GM04503 (cell line): ENCODE results near the gene PSMD11.
"Not testable (repeated sequence)": the region's sequence is repeated elsewhere in the genome, so short reads cannot be mapped to it uniquely, and the experiment has no call there.

Source experiments
- DNase-seq: peaks from one replicate; pipeline ENCODE4 v3.0.0-alpha.2; 2012; ENCODE audit warnings: low read depth

PSMD11 gene

GRCh38 chr17:32514606-32515005 lies 70.3 kb downstream of the PSMD11 start:
- no peak for DNase-seq

DNA sequence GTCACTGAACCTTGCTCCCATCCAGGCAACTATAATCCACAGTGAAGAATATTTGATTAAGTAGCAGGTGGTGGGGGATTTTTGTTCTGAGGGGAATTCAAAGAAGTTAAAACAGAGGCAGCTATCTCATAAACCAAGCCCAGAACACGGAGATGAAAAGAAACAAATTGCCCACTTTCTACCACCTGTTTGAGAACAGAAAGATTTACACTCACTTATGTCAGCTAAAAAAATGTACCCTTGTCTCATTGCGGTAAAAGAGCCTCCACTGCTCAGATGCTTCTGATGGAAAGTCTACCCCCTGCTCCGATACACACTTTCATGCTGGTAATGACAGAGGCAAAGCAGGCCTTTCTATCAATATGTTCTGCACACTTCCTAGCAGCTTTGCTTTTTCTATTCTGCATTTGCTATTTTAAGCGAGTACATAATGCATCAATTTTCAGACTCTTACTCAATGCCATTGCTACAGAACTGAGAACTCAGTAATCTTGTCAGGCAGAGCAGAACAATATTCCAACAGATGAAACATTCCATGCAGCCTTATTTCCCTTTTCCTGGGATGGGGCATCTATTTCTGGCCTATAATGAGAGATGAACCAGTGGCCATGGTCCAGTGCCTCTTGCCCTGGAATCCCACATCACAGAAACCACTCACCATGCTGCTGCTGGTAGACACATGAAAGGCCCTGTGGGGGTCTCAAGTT lies 71.5 kb downstream of the PSMD11 start:
- no peak for DNase-seq

- DNase-seq, result no peak
These were observed 72.1 kb downstream of the PSMD11 start for GRCh38 chr17:32516450-32516849.

DNA sequence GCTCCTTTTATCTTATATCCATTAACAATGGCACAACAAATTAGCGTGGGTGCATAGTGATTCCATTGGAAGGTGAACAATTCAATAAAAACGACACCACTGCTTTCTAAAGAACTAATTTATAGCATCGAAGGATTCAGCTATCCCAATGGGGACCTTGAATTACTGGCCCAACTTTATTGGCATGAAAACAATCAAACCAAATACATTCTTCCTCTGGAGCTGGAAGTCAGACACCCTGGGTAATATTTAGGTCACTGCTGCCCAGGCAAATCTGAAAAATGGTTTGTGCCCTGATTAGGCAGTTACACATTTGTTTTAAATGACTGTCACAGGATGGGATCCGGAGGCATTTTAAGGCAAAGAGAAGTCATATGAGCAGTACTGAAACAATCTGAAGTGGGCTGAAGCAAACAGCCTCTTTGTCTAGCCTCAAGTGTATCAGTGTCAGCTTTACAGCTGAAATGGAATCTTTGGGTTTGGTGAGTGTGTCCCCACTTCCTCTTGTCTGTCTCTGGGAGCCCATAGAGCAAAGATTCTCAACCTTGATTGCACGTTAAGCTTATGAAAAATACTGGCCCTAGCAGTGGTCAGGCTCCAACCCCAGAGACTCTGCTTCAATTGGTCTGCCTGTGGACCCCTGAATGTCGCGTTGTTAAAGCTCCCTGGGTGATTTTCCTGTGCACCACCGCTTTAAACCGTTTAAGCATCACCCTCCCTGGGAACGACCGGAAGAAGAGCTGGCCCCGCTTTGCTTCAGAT lies 72.8 kb downstream of the PSMD11 start:
- DNase-seq, result no peak

GRCh38 chr17:32517982-32518381 lies 73.7 kb downstream of the PSMD11 start:
- DNase-seq, result no peak

- DNase-seq, result no peak
These were observed 74.4 kb downstream of the PSMD11 start for GRCh38 chr17:32518646-32519227.

GRCh38 chr17:32519228-32520103 lies 75.2 kb downstream of the PSMD11 start:
- no peak for DNase-seq

DNA sequence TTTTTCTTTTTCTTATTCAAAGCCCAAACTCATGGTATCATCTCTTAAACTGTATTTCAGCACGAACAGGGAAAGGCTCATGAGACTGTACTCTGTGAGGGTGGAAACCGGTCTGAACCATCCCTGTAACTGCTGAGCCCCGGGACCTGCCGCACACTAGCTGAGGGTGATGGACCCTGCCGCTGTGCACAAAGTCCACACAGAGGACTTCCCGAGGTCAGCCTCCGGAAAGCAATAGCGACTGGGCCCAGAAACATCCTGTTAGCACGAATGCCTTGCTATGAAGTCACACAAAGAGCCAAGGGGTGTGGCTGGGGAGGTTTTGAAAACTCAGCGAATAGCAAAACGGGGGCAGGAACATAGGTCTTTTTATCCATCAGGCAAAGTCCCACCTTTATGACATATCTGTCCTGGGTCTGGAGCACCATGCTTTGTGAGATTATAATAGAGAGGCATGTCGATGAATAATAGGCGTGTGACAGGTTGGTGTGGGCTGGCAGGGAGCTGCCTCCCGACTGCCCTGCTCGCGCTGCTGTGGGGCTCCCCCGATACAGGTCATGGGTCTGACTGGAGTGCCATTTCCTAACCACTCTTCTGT lies 75.9 kb downstream of the PSMD11 start:
- DNase-seq, result no peak

DNA sequence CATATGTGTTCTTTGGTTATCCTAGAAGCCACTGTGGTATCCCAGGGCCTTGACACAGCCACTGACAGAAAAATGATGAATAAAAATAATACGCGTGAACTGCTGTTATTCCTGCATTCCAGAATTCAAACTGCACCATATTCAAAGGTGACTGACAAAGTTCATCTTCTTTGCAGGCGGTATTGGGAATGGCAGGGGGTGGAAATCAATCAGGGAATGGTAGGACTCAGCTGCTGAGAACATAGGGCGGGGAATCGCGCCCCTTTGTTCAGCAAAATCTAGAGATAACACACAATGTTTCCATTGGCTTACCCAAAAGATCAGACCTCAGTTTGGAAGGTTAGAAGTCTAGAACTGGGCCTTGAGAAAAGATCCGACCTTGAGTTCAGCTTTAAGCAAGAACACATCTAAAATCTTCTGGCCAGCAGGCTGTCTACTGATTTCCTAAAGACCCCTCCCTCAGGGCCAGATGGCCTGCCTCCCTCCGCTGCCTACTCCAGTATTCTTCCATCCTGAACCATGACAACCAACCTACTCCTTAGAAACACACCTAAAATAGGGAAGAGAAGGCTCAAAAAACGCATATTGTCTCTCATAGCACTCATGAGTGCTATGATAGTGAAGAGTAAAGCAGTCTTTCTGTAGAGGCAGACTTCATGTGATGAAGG lies 76.6 kb downstream of the PSMD11 start:
- no peak for DNase-seq

DNA sequence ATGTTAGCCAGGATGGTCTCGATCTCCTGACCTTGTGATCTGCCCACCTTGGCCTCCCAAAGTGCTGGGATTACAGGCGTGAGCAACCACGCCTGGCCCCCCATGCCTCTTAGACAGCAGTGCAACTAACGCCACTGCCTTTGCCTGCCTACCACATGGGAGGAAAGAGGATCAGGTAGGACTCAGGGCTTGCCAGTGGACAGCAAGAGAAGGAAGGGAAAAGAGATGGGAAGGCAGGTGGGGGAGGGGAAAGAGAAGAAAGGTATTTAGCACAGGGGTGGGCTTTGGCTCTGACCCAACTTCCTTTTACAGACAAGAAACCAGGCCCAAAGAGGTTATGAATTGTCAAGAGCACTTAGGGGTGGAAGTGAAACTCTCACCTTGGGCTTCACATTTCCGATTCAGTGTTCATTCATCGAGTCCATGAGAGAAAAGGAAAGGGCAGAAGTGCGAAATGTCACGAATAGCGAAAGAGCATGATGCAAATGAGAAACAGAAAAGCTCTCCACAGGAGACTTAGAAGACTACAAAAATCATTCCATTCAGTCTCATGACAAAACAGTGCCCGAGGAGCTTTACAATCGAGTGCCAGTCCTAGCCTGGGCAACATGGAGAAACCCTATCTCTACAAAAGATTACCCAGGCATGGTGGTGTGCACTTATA lies 78.8 kb downstream of the PSMD11 start:
- DNase-seq, result no peak

DNA sequence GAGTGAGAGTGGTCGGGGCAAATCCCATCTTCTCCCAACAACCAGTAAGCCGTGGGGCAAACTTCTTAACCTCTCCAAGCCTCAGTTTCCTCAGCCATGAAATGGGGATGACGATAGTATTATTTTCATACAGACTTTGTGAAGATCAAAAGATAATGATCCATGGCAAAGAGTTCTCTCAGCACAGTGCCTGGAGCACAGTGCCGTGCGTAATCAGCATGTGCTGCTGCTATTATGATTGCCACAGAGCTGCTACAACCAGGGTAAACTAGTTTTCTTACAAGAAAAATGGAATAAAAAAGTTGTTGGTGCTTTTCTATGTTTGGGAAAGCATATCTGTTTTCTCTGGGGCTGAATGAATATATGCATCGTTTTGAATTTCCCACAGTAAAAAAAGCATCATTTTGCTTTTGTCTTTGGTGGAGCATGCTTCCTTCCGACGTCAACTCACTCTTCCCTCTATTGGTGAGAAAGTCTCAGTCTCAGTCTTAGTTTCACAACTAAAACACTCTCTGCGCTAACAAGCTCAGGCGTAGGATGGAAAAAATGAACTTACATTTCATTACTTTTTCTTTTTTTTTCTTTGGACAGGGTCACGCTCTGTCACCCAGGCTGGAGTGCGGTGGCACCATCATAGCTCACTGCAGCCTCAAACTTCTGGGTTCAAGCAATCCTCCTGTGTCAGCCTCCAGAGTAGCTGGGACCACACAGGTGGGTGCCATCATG lies 79.7 kb downstream of the PSMD11 start:
- DNase-seq, result no peak

GRCh38 chr17:32524553-32524880 lies 80.2 kb downstream of the PSMD11 start:
- DNase-seq, result not testable (repeated sequence)

DNA sequence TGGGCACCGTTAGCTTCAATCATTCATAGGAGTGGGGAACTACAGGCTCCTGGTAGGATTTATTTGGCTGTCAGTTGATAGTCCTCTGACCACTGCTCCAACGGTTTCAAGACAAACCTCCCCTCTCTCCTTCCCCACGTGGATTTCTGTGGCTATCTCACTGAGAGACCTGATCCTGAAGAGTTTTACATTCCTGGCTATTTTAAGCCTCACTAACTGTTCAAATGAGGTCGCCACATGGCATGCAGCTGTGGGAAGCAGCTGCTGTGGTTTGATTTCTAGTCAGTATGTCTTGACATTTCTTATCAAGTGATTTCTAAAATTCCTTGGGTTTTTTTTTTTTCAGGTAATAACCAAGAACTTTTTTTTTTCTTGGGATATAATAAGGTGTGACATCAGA lies 80.8 kb downstream of the PSMD11 start:
- peak; percentile 39 for DNase-seq

DNA sequence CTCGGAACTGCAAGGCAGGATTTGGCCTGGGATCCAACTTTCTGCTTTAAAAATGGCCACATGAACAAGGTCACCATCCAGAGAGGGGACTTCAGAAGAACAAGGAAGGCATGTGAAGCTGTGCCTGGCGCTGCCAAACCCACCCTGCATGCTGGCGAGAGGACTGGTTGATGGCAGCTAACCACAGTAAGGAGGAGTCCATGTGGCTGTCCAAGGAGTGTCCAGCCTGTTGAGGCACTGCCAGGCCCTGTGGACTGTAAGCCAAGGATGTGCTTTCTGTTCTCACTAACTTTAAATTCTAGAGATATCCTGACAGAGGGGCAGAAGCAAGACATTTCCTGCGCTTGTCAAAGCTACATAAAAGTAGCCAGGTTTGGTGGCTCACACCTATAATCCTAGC lies 82.8 kb downstream of the PSMD11 start:
- no peak for DNase-seq

GRCh38 chr17:32528825-32529224 lies 84.5 kb downstream of the PSMD11 start:
- DNase-seq, result no peak

DNA sequence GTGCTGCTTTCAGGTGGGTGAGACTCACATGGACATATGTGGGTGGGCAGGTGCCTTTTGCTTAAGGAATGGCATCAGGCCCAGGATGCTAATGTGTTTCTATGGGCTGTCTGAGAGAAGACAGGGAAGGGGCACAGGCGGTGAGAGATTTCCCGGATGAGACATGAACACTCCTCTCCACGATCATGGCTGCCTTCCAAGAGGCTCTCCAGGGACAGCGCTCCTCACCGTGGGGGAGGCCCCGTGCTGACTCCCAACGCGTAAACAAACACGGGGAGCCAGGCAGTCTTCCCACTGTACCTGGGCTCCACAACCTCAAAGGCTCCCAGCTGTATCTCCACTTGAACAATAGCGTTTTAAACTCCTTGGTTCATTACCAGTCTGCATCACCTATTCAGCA lies 85.3 kb downstream of the PSMD11 start:
- DNase-seq, result no peak
